HG03469 (cell line): ENCODE data around the gene FBXO17.
"Not testable (repeated sequence)": the region's sequence is repeated elsewhere in the genome, so short reads cannot be mapped to it uniquely, and the experiment has no call there.

Experiments used
- ATAC-seq: cut with Tn5 transposase; IDR thresholded peaks from one replicate; pipeline ENCODE4 v1.9.1; 2021; ENCODE audit warnings: mild to moderate bottlenecking, moderate library complexity, moderate number of reproducible peaks; ENCODE audit not compliant: unreplicated experiment

FBXO17 gene

DNA sequence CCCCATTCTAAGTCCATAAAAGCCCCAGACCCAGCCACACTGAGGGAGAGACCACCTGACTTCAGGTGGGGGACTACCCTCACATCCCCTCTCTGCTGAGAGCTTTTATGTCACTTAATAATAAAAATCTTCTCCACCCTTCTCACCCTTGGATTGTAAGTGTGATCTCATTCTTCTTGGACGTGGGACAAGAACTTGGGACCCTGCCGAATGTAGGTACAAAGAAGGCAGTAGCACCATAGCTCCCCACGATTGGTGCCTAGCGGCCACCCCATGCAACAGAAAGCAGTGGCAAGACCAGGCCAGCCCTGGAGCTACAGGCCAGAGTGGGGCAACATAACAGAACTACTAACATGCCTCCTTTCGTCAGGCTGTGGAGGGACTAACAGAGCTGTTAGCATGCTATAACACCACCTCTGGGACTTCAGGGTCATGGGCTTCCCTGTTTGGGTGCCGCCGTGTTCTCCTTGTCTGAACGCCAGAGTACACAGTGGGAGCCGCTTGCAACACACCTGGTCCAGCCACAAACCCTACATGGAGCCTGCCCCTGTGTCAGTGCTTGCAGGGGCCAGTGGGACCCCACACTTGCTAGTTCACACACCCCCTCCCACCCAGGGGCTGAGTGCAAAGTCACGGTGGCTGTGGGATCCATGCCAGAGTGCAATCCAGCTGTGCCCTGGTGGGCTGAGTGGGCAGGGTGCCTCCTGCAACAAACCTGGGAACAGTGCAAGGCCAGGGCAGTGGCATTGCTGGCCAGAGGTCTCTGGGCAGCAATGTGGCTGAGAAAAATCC is 5.2 kb upstream of the FBXO17 start:
- no peak for ATAC-seq

DNA sequence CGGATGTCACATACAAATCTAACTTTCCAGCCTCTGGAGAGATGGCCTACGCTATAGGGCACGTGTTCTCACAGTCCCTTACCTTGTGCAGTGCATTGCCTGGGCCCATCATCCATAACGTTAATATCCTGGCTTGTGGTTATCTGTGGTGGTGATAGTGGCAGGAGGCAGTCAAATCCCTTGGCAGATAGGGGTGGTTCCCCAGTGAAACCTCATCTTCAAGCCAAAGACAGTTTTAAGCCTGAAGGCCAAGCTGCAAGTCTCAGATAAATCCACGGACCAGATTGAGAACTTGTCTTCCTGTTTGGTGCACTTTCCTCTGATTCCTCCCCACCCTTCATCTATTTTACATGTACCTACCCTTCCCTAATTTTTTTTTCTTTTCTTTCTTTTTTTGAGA is 4.3 kb upstream of the FBXO17 start:
- ATAC-seq = no peak

DNA sequence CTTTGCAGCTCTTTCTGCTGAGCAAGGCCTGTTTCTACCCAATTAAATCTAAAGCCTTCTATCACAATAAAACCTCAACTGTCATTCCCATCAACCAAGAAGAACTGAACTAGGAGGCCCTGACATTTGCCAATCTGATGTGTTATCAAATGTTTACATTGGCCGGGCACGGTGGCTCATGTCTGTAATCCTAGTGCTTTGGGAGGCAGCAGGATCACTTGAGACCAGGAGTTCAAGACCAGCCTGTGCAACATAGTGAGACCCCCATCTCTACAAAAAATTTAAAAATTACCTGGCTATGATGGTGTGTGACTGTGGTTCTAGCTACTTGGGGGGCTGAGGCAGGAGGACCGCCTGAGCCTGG is 2.8 kb upstream of the FBXO17 start:
- no peak for ATAC-seq

DNA sequence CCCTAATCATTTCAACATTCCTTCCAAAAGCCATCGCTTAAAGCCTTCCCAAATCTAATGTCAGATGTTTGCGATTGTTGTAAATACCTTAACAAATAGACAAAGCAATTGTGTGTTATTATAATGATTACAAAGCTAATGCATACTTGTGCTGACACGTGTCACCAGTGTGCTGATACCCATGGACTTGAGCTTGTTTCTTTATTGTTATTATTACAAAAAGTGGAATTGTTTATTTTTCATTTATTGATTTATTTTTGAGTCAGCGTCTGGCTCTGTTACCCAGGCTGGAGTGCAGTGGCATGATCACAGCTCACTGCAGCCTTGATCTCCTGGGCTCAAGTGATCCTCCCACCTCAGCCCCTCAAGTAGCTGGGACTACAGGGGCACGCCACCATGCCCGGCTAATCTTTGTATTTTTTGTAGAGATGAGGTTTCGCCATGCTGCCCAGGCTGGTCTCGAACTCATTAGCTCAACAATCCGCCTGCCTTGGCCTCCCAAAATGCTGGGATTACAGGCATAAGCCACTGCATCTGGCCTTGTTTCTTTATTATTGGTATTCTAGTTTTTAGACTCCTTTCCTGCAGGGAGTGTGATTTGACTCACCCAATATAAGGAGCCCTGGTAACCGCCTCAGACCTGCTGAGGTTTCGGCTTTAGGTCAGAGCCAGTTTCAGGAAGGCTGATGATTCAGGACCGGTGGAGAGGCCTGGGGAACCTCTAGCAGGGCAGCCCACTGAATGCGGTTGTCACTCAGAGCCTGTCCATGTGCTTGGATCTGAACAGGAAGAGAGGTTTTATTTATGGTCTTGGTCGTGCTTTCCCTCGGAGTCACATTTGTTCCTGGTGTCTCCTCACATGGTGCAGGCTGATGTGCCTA is 2.1 kb upstream of the FBXO17 start:
- no peak for ATAC-seq

DNA sequence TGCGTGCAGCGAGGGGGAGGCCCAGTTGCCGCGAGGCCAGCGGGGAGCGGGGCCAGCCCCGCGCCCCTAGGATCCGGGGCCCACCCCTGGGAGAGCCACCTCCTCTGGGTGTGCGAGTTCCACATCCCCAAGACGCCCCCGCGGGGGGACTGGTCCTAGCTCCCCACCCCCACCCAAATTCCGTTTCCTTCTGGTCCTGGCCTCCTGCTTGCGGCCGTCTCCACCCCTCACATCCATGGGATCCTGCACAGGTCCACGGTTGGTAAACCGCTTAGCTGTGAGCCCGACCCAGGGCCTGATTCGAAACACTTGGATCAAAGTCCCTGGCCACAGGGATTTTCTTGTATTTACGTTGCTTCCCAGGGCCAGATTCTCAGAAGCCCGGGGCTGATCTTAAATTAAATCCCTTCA is 324 bp upstream of the FBXO17 start:
- no peak for ATAC-seq

DNA sequence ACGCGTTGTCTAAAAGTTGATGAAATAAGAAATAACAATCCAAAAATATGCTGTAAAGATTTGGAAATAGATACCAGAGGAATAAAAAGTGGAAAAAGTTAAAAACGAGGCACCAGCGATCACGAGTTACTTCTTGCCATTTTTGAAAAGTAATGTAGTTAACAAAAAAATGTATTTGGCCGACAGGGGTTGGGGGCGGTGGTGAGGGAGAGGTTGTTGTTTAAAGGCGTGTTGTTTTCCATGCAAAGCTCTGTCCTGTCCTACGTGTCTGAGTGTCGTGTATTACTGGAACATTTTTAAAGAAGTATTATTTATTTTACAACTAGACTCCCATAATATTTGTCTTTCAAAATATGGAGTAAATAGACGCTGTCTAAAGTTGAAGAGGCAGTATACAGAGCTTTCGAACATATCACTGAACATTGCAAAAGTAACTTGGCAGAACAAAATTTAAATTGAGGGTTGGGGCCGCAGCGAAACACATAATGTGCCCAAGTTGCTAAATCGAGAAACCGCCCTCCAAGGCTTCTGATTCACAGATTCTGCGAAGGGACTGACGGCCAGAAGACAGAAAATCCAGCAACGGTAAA is 823 bp downstream of the FBXO17 start:
- ATAC-seq = no peak

DNA sequence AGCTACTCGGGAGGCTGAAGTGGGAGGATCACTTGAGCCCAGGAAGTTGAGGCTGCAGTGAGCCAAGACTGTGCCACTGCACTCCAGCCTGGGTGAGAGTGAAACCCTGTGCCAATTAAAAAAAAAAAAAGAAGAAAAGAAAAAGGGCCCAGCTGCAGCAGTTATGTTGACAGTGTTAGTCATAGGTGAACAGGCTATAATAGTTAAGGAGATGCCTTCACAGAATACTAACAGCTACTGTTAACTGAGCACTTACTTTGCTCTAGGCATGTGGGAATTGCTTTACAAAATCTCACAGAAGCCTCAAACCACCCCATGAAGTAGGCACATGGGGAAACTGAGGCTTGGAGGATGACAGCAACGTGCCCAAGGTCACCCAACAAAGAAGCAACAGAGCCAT is 3.9 kb downstream of the FBXO17 start:
- ATAC-seq = no peak

DNA sequence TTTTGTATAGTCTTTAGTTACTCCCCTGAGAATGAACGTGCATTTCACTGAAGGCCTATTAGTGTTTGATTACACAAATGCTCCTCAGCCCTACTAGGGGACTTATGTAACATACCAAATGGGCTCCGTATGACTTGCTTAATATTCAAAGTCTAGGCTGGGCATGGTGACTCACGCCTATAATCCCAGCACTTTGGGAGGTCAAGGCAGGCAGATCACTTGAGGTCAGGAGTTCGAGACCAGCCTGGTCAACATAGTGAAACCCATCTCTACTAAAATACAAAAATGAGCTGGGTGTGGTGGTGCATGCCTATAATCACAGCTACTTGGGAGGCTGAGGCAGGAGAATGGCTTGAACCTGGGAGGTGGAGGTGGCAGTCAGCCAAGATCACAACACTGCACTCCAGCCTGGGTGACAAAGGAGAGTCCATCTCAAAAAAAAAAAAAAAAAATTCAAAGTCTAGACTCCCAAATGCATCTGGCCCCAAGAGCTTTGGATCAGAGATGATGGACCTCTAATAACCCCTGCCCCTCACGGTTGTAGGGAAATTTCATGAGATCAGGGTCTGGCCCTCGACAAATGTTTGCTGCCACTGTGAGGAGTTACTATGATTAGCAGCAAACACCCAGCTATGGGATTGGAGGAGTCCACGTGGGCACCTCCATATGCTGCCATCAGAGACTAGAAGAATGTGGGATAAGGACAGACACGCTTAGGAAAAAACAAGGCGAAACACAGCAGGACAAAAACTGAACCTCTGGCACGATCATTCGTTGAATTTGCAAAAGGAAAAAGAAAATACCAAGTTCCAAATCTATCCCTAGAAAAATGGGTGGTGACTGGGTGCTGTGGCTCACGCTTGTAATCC is 4.6 kb downstream of the FBXO17 start:
- ATAC-seq = no peak

DNA sequence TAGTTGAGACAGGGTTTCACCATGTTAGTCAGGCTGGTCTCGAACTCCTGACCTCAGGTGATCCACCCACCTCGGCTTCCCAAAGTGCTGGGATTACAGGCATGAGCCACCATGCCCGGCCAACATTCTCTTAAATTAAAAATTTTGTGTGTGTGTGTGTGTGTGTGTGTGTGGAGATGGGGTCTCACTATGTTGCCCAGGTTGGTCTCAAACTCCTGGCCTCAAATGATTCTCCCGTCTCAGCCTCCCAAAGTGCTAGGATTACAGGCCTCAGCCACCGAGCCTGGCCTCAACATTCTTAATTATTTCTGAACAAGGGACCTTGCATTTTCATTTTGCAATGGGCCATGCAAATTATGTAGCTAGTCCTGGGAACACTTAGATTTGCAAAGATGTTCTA is 9.4 kb downstream of the FBXO17 start:
- ATAC-seq = not testable (repeated sequence)

DNA sequence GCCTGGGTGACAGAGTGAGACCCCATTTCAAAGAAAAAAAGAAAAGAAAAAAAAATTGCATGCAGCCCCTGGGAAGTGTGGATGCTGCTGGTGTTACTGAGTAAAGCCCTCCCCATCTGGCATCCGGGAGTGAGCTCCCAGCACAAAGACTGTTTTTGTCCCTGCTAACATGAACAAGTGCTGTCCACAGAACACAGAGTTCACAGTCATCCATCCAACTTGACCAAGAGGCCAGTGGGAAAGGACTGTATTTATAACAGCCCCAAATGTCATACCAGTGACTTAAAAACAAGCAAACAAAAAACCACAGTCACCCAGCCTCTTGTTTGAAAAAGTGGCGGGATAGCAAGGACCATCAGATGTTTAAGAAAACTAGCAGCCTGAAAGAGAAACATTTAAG is 10.8 kb downstream of the FBXO17 start:
- no peak for ATAC-seq

DNA sequence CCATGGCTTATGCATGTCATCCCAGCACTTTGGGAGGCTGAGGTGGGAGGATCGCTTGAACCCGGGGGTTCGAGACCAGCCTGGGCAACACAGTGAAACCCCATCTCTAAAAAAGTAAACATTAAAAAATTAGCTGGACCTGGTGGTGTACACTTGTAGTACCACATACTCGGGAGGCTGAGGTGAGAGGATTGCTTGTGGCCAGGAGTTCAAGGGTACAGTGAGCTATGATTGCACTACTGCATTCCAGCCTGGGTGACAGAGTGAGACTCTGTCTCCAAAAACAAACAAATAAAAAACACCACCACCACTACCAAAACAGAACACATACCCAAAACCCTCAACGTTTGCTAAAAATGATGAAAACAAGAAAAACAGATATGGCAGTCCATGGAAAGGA is 15.9 kb downstream of the FBXO17 start:
- no peak for ATAC-seq

DNA sequence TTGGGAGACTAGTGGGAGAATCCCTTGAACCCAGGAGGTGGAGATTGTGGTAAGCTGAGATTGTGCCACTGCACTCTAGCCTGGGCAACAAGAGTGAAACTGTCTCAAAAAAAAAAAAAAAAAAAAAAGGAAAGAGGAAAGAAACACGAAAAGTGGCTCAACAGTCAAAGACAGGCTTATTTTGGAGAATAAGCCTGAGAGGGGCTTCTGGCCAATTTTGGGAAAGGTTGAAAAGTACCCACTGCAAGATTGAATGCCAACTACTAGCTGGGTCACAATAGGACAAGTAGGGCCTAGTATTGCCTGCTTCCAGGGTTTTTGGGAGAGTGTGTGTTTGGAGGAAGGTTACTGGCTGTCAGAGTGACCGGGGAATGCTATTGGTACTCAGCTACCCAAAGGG is 17.2 kb downstream of the FBXO17 start:
- ATAC-seq = no peak

DNA sequence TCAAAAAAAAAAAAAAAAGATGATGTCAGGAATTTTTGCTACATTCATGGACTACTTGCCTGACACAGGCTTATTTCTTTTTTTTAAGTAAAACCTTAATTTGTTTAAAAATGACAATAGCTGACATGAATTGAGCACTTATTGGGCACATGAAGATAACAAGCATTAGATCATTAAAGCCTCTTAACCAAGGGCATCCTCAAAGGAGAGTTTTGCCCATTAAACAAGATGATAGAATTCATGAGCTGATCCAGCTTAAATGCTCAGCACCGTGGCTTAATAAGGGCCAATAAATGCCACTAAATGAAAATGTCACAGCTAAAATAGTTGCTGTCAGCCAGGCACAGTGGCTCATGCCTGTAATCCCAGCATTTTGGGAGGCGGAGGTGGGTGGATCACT is 19.3 kb downstream of the FBXO17 start:
- ATAC-seq = no peak

DNA sequence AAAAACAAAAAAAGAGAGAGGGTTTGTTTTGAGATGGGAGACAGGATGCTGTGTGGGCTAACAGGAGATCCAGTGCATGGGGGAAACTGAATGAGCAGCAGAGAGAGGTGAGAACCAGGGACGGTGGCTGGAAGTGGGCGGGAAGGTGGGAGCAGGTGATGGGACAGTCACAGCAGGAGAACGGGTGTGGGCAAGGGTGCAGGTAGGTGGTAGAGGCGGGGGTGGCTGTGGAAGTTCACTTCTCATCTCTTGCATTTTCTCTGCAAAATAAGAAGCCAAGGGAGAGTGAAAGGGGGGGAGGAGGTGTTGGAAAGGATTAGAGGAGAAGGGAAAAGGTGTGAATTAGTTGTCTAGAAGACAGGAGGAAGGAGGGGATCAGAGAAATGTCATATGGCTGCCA is 21.9 kb downstream of the FBXO17 start:
- no peak for ATAC-seq

DNA sequence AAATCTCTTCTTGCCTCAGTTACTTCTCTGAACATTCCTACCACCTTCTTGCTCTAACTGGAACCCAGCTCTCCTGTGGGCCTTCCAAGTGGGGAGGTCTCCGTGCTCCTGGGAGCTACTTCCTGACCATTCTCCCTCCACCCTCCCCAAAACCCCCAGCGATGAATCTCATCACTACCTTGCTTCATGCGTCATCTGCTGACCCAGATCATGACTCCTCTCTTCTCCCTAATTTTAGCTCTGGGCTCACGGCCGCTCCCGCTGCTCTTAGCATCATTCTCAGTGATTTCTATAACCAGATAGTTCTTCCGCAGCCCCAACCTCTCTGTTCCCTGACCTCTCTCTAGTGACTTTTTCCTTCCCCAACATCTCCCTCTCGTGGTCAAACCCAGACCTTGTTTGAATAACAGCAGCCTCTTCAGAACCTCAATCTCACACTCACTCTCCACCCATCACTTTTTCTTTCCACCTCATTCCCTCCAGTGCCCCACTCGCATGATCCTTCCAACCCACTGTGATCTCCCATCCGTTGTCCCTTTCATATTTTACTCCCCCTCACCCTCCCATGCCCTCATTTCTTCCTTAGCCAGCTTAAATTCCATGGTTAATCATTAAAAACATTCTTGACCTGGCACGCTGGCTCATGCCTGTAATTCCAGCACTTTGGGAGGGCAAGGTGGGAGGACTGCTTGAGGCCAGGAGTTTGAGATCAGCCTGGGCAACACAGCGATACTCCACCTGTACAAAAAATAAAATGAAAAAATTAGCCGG is 23.0 kb downstream of the FBXO17 start:
- no peak for ATAC-seq

DNA sequence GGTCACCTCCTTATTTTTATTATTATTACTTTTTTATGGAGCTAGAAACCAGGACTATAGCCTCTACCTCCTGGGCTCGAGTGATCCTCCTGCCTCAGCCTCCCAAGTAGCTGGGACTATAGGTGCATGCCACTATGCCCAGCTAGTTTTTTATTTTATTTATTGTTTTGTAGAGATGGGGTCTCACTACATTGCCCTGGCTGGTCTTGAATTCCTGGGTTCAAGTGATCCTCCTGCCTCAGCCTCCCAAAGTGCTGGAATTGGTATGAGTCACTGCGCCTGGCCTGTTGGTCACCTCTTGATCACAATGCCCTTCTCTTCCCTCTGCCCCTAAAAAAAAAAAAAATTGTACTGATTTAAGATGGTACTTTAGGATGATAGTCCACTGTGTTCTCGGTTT is 24.4 kb downstream of the FBXO17 start:
- no peak for ATAC-seq

DNA sequence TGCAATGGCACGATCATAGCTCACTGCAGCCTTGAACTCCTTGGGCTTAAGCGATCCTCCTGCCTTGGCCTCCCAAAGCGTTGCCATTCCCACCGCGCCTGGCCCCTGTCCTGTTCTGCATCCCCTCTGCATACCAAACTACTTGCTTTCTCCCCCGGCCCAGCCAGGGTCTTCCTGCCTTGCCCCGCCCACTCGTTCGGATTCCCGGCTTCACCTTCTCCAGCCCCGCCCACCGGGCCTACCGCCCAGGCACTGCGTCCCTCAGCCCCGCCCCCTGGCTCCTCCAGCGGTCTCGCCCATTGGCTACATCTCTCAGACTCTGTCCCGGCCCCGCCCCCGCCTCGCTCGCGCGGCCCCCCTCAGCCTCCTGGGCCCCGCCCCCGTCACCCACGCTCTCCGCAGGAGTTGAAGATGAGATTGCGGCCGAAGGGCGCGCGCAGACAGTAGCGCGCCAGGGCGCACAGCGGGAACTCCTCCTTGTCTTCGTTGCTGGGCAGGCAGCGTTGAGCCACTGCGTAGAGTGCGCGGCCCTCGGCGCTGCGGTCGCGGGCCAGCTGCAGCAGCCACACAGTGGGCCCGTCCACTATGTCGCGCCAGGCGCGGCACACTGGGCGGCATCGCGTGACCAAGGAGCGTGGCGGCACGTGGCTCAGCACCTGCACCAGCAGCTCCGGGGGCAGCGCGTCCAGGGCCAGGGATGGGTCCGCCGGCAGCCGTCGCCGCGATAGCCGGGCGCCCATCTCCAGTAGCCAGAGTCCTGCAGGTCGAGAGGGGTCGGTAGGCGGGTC is 25.8 kb downstream of the FBXO17 start:
- ATAC-seq = peak; percentile 50

DNA sequence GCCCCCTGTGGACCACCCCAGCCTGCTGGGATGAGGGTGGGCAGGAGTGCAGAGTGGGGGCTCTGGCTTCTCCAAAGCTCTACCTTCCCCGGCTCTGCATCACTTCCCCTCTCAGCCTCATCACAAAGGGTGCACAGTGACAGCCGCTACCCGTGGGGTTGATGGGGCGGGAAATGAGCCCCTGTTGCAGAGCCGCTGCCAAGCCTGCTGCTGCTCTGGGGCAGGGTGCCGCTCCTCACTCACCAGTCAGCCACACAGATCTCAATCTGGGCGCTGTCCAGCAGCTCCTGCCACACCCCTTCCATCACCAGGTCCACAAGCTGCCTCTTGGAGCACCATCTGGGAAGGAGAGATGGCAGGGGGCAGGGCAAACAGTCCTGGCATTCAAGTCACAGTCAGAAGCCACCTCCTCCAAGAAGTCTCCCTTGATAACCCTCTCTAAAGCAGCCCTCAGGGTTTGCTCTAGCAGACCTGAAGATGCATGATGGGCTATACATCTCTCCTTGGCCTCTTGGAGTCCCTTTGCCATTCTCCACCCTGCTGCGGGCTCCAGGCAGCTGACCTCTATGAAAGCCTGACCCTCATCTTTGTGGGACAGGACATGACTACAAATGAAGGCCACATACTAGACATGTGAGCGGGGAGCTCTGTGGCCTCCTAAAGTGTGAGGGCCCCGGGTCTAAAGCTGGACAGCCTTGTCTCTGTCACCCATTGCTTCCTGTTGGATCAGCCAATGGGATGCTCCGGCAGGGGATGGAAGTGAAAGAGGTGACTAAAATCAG is 29.1 kb downstream of the FBXO17 start:
- ATAC-seq = no peak
